Measurements from ENCODE around the gene SNX32. TPM values are rescaled to one million over a fixed set of nuclear protein-coding genes. Genes with fewer than 3 reads are reported as not detected.
A peak's percentile ranks its signal among the peaks of the same experiment; 100 is the strongest.
"Not testable (repeated sequence)": the region's sequence is repeated elsewhere in the genome, so short reads cannot be mapped to it uniquely, and the experiment has no call there.

SNX32 gene
- total RNA-seq, 1 experiment from 2014 or later, result not detected

DNA sequence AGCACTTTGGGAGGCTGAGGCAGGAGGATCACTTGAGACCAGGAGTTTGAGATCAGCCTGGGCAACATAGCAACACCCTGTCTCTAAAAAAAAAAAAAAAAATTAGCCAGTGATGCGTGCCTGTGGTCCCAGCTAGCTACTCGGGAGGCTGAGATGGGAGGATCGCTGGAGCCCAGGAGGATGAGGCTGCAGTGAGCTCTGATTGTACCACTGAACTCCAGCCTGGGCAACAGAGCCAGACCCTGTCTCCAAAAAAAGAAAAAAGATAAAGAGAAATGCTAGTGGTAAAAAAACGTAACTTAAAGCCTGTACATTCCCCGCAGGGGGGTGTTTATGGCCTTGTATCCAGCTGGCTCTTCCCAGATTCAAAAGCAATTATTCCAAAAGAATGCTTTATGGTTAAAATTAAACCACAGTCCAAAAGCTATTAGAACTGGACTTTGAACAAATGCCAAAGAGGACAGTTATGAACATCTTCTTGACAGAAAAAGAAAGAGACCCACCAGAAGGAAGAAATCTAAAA lies 16.4 kb upstream of the SNX32 start:
- peak; percentile 2 for DNase-seq (ENCODE audit: low read depth)
- in situ Hi-C loops (cut with HindIII; ENCODE audit: low pct_unique_long_range_greater_than_20kb, low sequenced_read_pairs), result no loop called here

- peak; percentile 81 for DNase-seq (ENCODE audit: low read depth)
These were observed 15.7 kb upstream of the SNX32 start for GRCh38 chr11:65817835-65818680.

DNA sequence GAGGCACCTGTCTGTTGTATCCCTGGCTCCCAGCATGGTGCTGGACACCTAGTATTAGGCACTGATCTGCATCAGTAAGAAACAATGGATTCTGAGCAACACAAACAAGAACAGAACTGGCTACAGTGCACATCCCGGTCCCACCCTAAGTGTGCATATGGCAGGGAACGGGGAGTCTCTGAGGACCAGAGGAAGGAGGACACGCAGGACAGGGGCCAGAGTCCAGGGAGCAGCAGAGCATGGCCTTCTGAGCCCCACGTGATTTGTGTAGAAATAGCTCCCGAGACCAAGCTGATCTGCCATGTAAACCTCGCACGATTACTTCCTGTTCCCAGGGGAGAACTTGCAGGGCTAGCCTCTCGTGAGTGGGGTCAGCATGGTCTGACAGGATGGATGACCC lies 12.7 kb upstream of the SNX32 start:
- in situ Hi-C loops (cut with HindIII; ENCODE audit: low pct_unique_long_range_greater_than_20kb, low sequenced_read_pairs), result no loop called here
- DNase-seq (ENCODE audit: low read depth), result no peak

More at GRCh38 chr11:65817835-65818680, 15.7 kb upstream of the SNX32 start:
- in situ Hi-C loops (cut with HindIII; ENCODE audit: low pct_unique_long_range_greater_than_20kb, low sequenced_read_pairs), result no loop called here

DNA sequence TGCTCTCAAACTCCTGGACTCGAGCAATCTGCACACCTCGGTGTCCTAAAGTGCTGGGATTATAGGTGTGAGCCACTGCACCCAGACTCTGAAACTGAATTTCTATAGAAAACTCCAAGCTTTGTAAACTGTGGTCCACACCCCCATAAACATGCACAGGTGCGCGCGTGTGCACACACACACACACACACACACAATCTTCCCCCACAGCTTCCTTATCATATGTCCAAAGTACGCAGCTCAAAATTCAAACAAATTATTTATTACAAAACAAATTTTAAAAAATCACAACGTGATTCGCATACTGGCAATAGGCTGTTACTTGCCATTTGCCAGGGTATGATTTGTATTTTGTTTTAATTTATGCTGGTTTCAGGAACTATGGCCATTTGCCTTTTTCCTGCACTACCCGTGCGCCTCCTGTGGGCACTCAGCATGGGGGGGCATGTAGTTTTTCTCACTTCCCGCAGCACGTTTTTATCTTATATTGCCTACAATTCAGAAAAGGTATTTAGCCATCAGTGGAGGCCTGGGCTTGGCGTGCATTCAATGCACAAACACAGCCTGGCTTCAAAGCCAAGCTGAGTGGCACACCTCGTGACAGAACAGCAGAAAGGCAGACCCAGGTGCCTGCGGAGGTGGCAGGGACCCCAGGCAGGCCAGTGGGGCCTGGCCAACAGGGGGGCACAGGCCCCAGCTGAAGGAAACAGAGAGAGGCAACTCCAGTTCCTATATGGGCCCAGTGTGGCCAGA lies 10.8 kb upstream of the SNX32 start:
- in situ Hi-C loops (cut with HindIII; ENCODE audit: low pct_unique_long_range_greater_than_20kb, low sequenced_read_pairs), result no loop called here
- no peak for DNase-seq (ENCODE audit: low read depth)

- in situ Hi-C loops (cut with HindIII; ENCODE audit: low pct_unique_long_range_greater_than_20kb, low sequenced_read_pairs), result no loop called here
These were observed 6.6 kb upstream of the SNX32 start for GRCh38 chr11:65826984-65827735.

GRCh38 chr11:65829459-65829858 lies 4.3 kb upstream of the SNX32 start:
- in situ Hi-C loops (cut with HindIII; ENCODE audit: low pct_unique_long_range_greater_than_20kb, low sequenced_read_pairs), result no loop called here
- DNase-seq (ENCODE audit: low read depth), result no peak

More at GRCh38 chr11:65826984-65827735, 6.6 kb upstream of the SNX32 start:
- DNase-seq (ENCODE audit: low read depth), result no peak

- in situ Hi-C loops (cut with HindIII; ENCODE audit: low pct_unique_long_range_greater_than_20kb, low sequenced_read_pairs), result not testable (repeated sequence)
These were observed 1.5 kb upstream of the SNX32 start for GRCh38 chr11:65832231-65832630.

GRCh38 chr11:65834202-65834601 lies 439 bp downstream of the SNX32 start:
- in situ Hi-C loops (cut with HindIII; ENCODE audit: low pct_unique_long_range_greater_than_20kb, low sequenced_read_pairs), result no loop called here
- no peak for DNase-seq (ENCODE audit: low read depth)

More at GRCh38 chr11:65832231-65832630, 1.5 kb upstream of the SNX32 start:
- not testable (repeated sequence) for DNase-seq (ENCODE audit: low read depth)

DNA sequence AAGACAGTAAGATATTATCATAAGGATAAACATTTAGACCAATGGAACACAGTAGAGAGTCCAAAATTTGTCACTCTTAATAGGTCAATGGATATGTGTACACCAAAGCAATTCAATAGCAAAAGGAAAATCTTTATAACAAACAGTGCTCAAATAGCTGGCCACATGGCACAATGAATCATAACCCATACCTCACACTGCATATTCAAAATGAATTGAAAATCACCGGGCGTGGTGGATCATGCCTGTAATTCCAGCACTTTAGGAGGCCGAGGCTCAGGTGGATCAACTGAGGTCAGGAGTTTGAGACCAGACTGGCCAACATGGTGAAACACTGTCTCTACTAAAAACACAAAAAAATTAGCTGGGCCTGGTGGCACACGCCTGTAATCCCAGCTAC lies 8.4 kb downstream of the SNX32 start:
- in situ Hi-C loops (cut with HindIII; ENCODE audit: low pct_unique_long_range_greater_than_20kb, low sequenced_read_pairs), result no loop called here
- DNase-seq (ENCODE audit: low read depth), result no peak

- in situ Hi-C loops (cut with HindIII; ENCODE audit: low pct_unique_long_range_greater_than_20kb, low sequenced_read_pairs), result no loop called here
- no peak for DNase-seq (ENCODE audit: low read depth)
These were observed 10.0 kb downstream of the SNX32 start for GRCh38 chr11:65843811-65844210.

GRCh38 chr11:65844231-65844872 lies 10.6 kb downstream of the SNX32 start:
- no peak for DNase-seq (ENCODE audit: low read depth)
- in situ Hi-C loops (cut with HindIII; ENCODE audit: low pct_unique_long_range_greater_than_20kb, low sequenced_read_pairs), result no loop called here

DNA sequence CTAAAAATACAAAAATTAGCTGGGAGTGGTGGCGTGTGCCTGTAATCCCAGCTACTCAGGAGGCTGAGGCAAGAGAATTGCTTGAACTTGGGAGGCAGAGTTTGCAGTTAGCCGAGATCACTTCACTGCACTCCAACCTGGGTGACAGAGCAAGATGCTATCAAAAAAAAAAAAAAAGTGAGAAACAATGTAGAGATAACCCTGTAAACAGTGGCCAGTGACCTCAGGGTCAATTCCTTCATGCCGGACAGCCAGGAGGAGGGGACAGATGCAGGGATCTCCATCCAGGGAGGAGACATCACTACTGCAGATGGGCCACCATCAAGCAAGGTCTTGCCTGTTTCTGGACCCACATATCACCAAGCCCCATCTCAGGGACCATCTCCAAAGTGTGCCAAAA lies 14.0 kb downstream of the SNX32 start:
- DNase-seq (ENCODE audit: low read depth), result no peak
- in situ Hi-C loops (cut with HindIII; ENCODE audit: low pct_unique_long_range_greater_than_20kb, low sequenced_read_pairs), result no loop called here

GRCh38 chr11:65848693-65849092 lies 14.9 kb downstream of the SNX32 start:
- in situ Hi-C loops (cut with HindIII; ENCODE audit: low pct_unique_long_range_greater_than_20kb, low sequenced_read_pairs); DNase-seq (ENCODE audit: low read depth): not testable (repeated sequence)

DNA sequence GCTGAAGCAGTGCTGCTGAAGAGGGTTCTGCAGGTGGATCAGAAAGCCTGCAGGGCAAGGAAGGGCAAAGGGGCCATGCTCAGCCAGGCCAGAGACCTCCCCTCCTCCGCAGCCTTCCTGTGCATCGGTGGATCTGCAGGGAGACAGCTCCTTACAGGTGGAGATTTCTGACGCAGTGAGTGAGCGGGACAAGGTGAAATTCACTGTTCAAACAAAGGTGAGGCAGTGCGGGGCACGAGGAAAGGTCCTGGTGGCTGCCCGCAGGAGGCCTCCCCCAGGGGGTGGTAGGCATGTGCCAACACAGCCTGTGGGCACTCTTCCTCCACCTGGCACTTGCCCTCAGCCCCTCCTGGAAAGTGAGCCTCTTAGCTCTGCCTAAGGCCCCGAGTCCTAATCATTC lies 15.6 kb downstream of the SNX32 start:
- in situ Hi-C loops (cut with HindIII; ENCODE audit: low pct_unique_long_range_greater_than_20kb, low sequenced_read_pairs), result no loop called here
- DNase-seq (ENCODE audit: low read depth), result no peak

DNA sequence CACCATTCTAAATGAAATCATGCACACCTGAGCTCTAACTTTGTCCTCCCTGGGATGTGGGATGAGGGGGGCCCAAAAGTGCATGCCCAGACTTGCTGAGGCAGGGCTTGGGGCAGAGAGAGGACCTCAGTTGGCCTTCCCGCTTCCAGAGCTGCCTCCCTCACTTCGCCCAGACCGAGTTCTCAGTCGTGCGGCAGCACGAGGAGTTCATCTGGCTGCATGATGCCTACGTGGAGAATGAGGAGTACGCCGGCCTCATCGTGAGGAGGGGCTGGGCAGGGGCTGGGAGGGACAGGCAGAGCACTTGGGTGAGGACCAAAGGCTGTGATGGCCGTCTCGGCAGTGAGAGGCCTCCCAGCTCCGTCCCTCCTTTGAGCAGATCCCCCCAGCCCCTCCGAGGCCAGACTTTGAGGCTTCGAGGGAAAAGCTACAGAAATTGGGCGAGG lies 16.0 kb downstream of the SNX32 start:
- in situ Hi-C loops (cut with HindIII; ENCODE audit: low pct_unique_long_range_greater_than_20kb, low sequenced_read_pairs), result no loop called here

DNA sequence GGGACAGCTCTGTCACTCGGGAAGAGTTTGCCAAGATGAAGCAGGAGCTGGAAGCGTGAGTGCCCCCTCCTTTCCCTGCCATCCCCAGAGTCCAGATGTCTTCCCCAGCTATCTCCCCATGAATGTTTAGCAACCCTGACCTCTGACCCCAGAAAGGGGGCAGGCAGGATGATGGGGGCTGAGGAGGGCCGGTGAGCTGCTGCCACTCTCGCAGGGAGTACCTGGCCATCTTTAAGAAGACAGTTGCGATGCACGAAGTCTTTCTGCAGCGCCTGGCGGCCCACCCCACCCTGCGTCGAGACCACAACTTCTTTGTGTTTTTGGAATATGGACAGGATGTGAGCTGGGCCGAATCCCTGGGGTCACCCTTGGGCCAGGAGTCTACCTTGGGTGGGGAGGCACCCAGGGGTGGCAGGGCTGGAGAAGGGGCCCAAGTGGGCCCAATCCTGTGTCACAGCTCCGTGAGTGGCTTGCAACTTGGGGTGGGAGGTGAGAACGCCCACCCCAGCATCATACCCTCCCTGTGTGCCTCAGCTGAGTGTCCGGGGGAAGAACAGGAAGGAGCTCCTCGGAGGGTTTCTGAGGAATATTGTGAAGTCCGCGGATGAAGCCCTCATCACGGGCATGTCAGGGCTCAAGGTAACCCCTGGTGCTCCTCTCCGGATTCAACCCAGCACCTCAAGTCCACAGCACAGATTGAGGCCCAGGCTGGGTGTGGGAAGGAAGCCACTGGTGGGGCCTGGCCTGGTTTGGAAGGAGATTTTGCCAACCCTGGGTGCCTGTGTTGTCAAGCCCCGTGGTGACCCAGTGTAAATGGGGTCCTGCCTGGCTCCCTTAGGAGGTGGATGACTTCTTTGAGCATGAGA lies 16.7 kb downstream of the SNX32 start:
- in situ Hi-C loops (cut with HindIII; ENCODE audit: low pct_unique_long_range_greater_than_20kb, low sequenced_read_pairs), result no loop called here
- no peak for DNase-seq (ENCODE audit: low read depth)

More for the DNA sequence above, 16.0 kb downstream of the SNX32 start:
- no peak for DNase-seq (ENCODE audit: low read depth)

GRCh38 chr11:65851083-65851579 lies 17.4 kb downstream of the SNX32 start:
- in situ Hi-C loops (cut with HindIII; ENCODE audit: low pct_unique_long_range_greater_than_20kb, low sequenced_read_pairs), result no loop called here
- no peak for DNase-seq (ENCODE audit: low read depth)
